ENCODE data around the gene HRH3. TPM values are rescaled to one million over a fixed set of nuclear protein-coding genes. Genes with fewer than 3 reads are reported as not detected.

The HRH3 gene
- total RNA-seq, 1 experiment from 2014 or later = not detected

DNA sequence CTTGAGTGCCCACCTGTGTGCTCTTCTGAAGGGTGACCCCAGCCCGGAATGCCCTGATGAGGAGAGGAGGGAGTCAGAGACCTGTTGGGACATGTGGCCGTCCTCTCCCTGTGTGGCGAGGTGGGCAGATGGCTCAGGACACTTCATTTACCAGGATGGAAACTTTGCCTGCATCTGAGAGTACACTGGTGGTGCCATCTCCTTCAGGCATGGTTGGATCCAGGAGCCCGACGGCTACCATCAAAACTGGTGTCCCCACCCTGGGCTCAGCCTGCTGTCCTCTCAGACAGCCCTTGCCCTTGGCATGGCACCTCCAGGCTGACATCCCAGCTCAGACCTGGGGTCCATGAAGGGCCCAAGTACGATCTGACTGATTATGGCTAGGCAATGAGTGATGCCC lies 11.2 kb upstream of the HRH3 start:
- no peak for DNase-seq (ENCODE audit: unreplicated experiment)
- TF ChIP-seq, protein P1, sequence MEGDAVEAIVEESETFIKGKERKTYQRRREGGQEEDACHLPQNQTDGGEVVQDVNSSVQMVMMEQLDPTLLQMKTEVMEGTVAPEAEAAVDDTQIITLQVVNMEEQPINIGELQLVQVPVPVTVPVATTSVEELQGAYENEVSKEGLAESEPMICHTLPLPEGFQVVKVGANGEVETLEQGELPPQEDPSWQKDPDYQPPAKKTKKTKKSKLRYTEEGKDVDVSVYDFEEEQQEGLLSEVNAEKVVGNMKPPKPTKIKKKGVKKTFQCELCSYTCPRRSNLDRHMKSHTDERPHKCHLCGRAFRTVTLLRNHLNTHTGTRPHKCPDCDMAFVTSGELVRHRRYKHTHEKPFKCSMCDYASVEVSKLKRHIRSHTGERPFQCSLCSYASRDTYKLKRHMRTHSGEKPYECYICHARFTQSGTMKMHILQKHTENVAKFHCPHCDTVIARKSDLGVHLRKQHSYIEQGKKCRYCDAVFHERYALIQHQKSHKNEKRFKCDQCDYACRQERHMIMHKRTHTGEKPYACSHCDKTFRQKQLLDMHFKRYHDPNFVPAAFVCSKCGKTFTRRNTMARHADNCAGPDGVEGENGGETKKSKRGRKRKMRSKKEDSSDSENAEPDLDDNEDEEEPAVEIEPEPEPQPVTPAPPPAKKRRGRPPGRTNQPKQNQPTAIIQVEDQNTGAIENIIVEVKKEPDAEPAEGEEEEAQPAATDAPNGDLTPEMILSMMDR (IDR thresholded peaks at IDR 0.05; ENCODE audit: unreplicated experiment) = no peak
- Mint-ChIP-seq H3K27ac (ENCODE audit: low read depth, unreplicated experiment) (no peak overlapping the region), H3K9me3 (ENCODE audit: unreplicated experiment) (no peaks in the 10 kb centered on the region), H3K36me3 (ENCODE audit: insufficient read depth, unreplicated experiment) (no peaks in the 10 kb centered on the region), H3K27me3 (ENCODE audit: insufficient read depth, unreplicated experiment) (peaks cover 10% of the 10 kb centered on the region), H3K4me1 (ENCODE audit: insufficient read depth, unreplicated experiment) (no peaks in the 10 kb centered on the region), H3K4me3 (ENCODE audit: unreplicated experiment) (no peak overlapping the region)
- ChIA-PET CTCF (interaction anchor here (0.6 to 1.0 kb wide), 2 partner anchors 26 to 89 kb away, joined by 3 to 5 read pairs; no protein-coding TSS in a partner anchor), POLR2A (interaction anchor here (0.6 kb wide), 1 partner anchor 10 kb away, joined by 3 read pairs; no protein-coding TSS in a partner anchor)
- no TSS peak for BruUV-seq (replicated peaks)
- intact Hi-C loops (cut with micrococcal nuclease) = no loop called here

DNA sequence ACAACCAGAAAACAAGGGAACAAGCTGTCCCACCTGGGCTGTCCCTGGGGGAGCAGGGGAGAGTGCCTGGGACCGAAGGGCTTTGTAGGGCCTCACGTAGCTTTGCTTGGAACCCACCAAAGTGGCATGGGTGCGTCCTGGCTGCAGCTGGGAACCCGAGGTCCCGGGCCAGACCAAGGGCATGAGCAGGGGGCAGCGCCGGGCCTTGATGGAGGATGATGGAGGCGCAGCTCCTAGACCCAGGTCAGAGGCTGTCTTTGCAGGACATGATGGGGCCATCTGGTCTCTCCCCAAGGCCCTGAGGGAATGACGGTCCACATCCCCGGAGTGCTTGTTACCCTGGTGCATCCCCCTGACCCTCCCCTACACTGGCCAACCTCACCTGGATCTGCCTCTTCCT lies 10.6 kb upstream of the HRH3 start:
- TF ChIP-seq, protein P1 (IDR thresholded peaks at IDR 0.05; ENCODE audit: unreplicated experiment) = no peak
- intact Hi-C loops (cut with micrococcal nuclease) = no loop called here
- Mint-ChIP-seq H3K27me3 (ENCODE audit: insufficient read depth, unreplicated experiment) (peaks cover 14% of the 10 kb centered on the region), H3K9me3 (ENCODE audit: unreplicated experiment) (no peaks in the 10 kb centered on the region), H3K36me3 (ENCODE audit: insufficient read depth, unreplicated experiment) (no peaks in the 10 kb centered on the region), H3K27ac (ENCODE audit: low read depth, unreplicated experiment) (no peak overlapping the region), H3K4me1 (ENCODE audit: insufficient read depth, unreplicated experiment) (no peaks in the 10 kb centered on the region), H3K4me3 (ENCODE audit: unreplicated experiment) (no peak overlapping the region)
- ChIA-PET CTCF (interaction anchor here (1.0 kb wide), 1 partner anchor 89 kb away, joined by 3 read pairs; no protein-coding TSS in a partner anchor), POLR2A (interaction anchor here (0.6 kb wide), 1 partner anchor 9 kb away, joined by 3 read pairs; no protein-coding TSS in a partner anchor)
- no peak for DNase-seq (ENCODE audit: unreplicated experiment)
- no TSS peak for BruUV-seq (replicated peaks)

DNA sequence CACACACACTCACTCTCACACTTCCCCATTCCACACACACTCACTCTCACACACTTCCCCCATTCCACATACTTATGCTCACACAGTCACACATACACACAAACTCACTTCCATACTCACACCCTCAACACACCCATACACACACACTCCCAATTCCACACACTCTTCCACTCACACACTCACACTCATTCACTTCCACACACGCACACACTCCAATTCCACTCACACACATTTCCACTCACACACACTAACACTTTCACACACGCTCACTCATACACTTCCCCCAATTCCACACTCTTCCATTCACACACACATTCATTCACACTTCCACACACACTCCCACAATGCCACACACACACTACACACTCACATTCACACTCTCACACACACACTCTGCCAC lies 10.2 kb upstream of the HRH3 start:
- Mint-ChIP-seq H3K36me3 (ENCODE audit: insufficient read depth, unreplicated experiment) (no peaks in the 10 kb centered on the region), H3K27me3 (ENCODE audit: insufficient read depth, unreplicated experiment) (peaks cover 18% of the 10 kb centered on the region), H3K27ac (ENCODE audit: low read depth, unreplicated experiment) (no peak overlapping the region), H3K4me3 (ENCODE audit: unreplicated experiment) (no peak overlapping the region), H3K4me1 (ENCODE audit: insufficient read depth, unreplicated experiment) (no peaks in the 10 kb centered on the region), H3K9me3 (ENCODE audit: unreplicated experiment) (no peaks in the 10 kb centered on the region)
- intact Hi-C loops (cut with micrococcal nuclease) = no loop called here
- DNase-seq (ENCODE audit: unreplicated experiment) = no peak
- BruUV-seq (replicated peaks) = no TSS peak
- TF ChIP-seq, protein P1 (IDR thresholded peaks at IDR 0.05; ENCODE audit: unreplicated experiment) = no peak
- ChIA-PET POLR2A (no interaction called here), CTCF (interaction anchor here (1.0 kb wide), 1 partner anchor 88 kb away, joined by 3 read pairs; no protein-coding TSS in a partner anchor)

DNA sequence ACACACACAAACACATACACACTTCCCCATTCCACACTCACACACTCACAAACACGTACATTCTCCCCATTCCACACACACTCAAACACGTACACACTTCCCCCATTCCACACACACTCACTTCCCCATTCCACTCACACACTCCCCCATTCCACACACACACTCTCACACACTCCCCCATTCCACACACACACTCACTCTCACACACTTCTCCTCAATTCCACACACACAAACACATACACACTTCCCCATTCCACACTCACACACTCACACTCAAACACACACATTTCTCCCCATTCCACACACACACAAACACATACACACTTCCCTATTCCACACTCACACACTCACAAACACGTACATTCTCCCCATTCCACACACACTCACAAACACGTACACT lies 9.6 kb upstream of the HRH3 start:
- H3K27ac Mint-ChIP-seq (ENCODE audit: low read depth, unreplicated experiment) = no peak overlapping the region
- no peak for DNase-seq (ENCODE audit: unreplicated experiment)
- POLR2A ChIA-PET = no interaction called here
- CTCF ChIA-PET = no interaction called here
- peaks cover 24% of the 10 kb centered on the region for H3K27me3 Mint-ChIP-seq (ENCODE audit: insufficient read depth, unreplicated experiment)
- no peaks in the 10 kb centered on the region for H3K9me3 Mint-ChIP-seq (ENCODE audit: unreplicated experiment)
- TF ChIP-seq, protein P1 (IDR thresholded peaks at IDR 0.05; ENCODE audit: unreplicated experiment) = no peak
- H3K36me3 Mint-ChIP-seq (ENCODE audit: insufficient read depth, unreplicated experiment) = no peaks in the 10 kb centered on the region
- no peaks in the 10 kb centered on the region for H3K4me1 Mint-ChIP-seq (ENCODE audit: insufficient read depth, unreplicated experiment)
- no peak overlapping the region for H3K4me3 Mint-ChIP-seq (ENCODE audit: unreplicated experiment)
- intact Hi-C loops (cut with micrococcal nuclease) = no loop called here
- BruUV-seq (replicated peaks) = no TSS peak
